ENCODE results near the gene APOB. TPM values are rescaled to one million over a fixed set of nuclear protein-coding genes. Genes with fewer than 3 reads are reported as not detected.

The APOB gene
- total RNA-seq, 1 experiment from 2014 or later, result 1.5 TPM

DNA sequence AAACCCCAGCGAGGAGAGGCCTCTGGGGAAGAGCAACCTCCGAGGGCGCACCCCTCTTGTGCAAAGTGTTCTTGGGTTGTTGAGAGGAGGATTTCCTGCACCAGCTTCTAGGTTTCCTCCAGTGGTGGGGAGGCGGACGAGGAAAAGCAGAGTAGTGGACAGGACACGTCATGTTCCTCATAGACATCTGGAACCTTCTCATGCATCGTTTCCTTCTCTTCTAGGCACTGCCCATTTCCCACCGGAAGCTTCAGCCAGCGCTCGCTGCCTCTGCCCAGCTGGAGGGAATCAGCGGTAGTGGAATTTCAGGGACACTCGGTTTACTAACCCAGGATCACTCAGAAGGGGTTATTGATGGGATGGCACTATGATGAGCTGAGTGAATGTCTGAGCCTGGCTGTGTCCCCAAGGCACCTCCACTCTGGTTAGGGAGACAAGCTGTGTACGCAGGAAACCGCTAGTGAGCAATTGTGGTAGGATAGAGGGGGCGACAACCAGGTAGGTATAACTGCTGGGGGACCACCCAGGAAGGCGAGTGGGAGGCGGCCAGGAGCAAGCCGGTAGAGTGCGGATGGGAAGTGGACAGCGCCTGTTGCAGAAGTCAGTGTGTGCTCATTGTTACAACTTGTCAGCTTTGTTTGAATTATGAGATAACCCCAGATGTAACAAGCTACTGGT, 960 bp upstream of the APOB start:
- peaks cover 40% of the 10 kb centered on the region for H3K4me1 Mint-ChIP-seq
- ChIA-PET POLR2A (interaction anchor here (0.6 kb wide), 1 partner anchor 9 kb away, joined by 3 read pairs; no protein-coding TSS in a partner anchor), CTCF (interaction anchor here (4.4 kb wide), 1 partner anchor 73 kb away, joined by 42 read pairs; no protein-coding TSS in a partner anchor)
- peak overlapping the region; percentile 63 for H3K4me3 Mint-ChIP-seq
- no peak for ATAC-seq
- peaks cover 16% of the 10 kb centered on the region for H3K27me3 Mint-ChIP-seq (ENCODE audit: low read depth)
- no peak overlapping the region for H3K27ac Mint-ChIP-seq
- no peaks in the 10 kb centered on the region for H3K9me3 Mint-ChIP-seq
- H3K36me3 Mint-ChIP-seq, result no peaks in the 10 kb centered on the region
- DNase-seq (ENCODE audit: low spot score), result peak; percentile 24
- TF ChIP-seq FOXJ3 (CRISPR knock-in tag; IDR thresholded peaks at IDR 0.05; ENCODE audit: borderline replicate concordance), result no peak
- TF ChIP-seq CREB1 (CRISPR knock-in tag; IDR thresholded peaks at IDR 0.05), result no peak
- TF ChIP-seq ZNF532 (CRISPR knock-in tag; IDR thresholded peaks at IDR 0.05; ENCODE audit: borderline replicate concordance), result no peak
- TF ChIP-seq AFF4 (CRISPR knock-in tag; IDR thresholded peaks at IDR 0.05; ENCODE audit: borderline replicate concordance), result no peak
- TF ChIP-seq CDX4 (CRISPR knock-in tag; IDR thresholded peaks at IDR 0.05; ENCODE audit: borderline replicate concordance), result no peak
- no peak for TF ChIP-seq ZNF423 (CRISPR knock-in tag; IDR thresholded peaks at IDR 0.05)
- TF ChIP-seq ZNF396 (CRISPR knock-in tag; IDR thresholded peaks at IDR 0.05; ENCODE audit: borderline replicate concordance), result no peak
- no peak for TF ChIP-seq ZNF671 (CRISPR knock-in tag; IDR thresholded peaks at IDR 0.05)
- TF ChIP-seq, protein P1, sequence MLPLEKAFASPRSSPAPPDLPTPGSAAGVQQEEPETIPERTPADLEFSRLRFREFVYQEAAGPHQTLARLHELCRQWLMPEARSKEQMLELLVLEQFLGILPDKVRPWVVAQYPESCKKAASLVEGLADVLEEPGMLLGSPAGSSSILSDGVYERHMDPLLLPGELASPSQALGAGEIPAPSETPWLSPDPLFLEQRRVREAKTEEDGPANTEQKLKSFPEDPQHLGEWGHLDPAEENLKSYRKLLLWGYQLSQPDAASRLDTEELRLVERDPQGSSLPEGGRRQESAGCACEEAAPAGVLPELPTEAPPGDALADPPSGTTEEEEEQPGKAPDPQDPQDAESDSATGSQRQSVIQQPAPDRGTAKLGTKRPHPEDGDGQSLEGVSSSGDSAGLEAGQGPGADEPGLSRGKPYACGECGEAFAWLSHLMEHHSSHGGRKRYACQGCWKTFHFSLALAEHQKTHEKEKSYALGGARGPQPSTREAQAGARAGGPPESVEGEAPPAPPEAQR (CRISPR knock-in tag; IDR thresholded peaks at IDR 0.05), result no peak
- no peak for TF ChIP-seq ATF6 (CRISPR knock-in tag; IDR thresholded peaks at IDR 0.05)
- TF ChIP-seq ZNF317 (CRISPR knock-in tag; IDR thresholded peaks at IDR 0.05; ENCODE audit: borderline replicate concordance, low read depth), result no peak
- TF ChIP-seq TP53 (CRISPR knock-in tag; IDR thresholded peaks at IDR 0.05), result no peak
- no peak for TF ChIP-seq NFYB (CRISPR knock-in tag; conservative IDR thresholded peaks at IDR 0.05; ENCODE audit: low read depth)
- no peak for TF ChIP-seq CTCF (IDR thresholded peaks at IDR 0.05)
- no peak for TF ChIP-seq IRF2 (CRISPR knock-in tag; IDR thresholded peaks at IDR 0.05; ENCODE audit: borderline replicate concordance, low read depth)
- TF ChIP-seq FOXP4 (CRISPR knock-in tag; IDR thresholded peaks at IDR 0.05), result no peak
